IPS-20b (cell line): ENCODE results near the gene RPUSD1.

Experiments
- H3K27ac ChIP-seq: one replicate; pipeline ENCODE4 v1.5.1; 2013; ENCODE audit warnings: low read length
- H3K27me3 ChIP-seq: 2 replicates; pipeline ENCODE4 v1.6.1; 2013; ENCODE audit warnings: mild to moderate bottlenecking, low read length, inconsistent platforms; ENCODE audit not compliant: insufficient read depth
- H3K36me3 ChIP-seq: 2 replicates; pipeline ENCODE4 v1.6.1; 2013; ENCODE audit warnings: low read depth, mild to moderate bottlenecking, inconsistent platforms, low read length, moderate library complexity; ENCODE audit not compliant: insufficient read depth
- H3K4me1 ChIP-seq: 2 replicates; pipeline ENCODE4 v1.6.1; 2013; ENCODE audit warnings: mild to moderate bottlenecking, control low read depth, inconsistent platforms, low read length, moderate library complexity; ENCODE audit not compliant: insufficient read depth
- H3K4me3 ChIP-seq: 2 replicates; pipeline ENCODE4 v1.5.1; 2013; ENCODE audit warnings: mild to moderate bottlenecking, low read length, inconsistent platforms
- H3K9ac ChIP-seq: 2 replicates; pipeline ENCODE4 v1.6.1; 2013; ENCODE audit warnings: low read depth, mild to moderate bottlenecking, inconsistent platforms, low read length, moderate library complexity
- H3K9me3 ChIP-seq: 2 replicates; pipeline ENCODE4 v1.6.1; 2013; ENCODE audit warnings: mild to moderate bottlenecking, low read depth, low read length, inconsistent platforms; ENCODE audit not compliant: insufficient read depth

The RPUSD1 gene

DNA sequence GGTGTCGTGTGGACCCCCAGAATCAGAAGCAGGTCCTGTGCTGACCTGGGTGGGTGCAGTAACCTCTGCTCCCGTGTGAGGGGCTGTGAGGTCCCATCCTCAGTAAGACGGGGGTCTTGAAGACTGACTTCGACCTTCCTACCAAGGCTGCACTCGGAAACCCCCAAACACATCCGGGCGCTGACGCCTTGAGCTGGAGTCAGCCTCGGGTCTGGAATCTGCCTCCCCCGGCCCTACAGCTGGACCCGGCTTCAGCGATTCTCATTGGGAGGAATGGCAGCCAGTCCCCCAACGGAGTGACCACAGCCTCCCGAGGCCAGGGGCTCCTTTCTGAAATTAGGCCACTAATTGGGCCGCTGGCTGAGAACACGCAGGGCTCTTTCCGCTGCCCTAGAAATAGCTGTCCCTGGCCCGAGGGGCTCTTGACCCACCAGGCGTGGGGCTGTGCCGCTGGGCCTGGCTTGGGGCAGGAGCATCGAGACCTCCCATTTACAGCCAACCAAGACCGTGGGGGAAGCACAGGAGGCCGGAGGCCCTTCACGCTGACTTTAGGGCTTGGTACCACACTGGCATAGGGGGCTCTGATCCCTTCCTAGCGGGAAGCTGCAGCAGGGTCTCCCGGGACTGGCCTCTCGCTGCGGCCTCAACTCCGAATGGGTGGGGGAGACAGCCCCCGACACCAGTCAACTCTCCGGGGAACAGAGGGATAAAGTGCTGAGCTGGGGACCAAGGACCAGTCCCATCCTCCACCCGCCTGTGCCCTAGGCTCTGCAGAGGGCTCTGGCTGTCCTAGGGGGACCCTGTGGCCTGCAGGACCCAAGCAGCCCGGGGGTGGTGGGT, 15.0 kb upstream of the RPUSD1 start:
- no peak overlapping the region for H3K4me3 ChIP-seq
- no peak overlapping the region for H3K9ac ChIP-seq
- H3K27ac ChIP-seq = no peak overlapping the region
- H3K4me1 ChIP-seq = no peaks in the 10 kb centered on the region
- no peaks in the 10 kb centered on the region for H3K36me3 ChIP-seq
- no peaks in the 10 kb centered on the region for H3K9me3 ChIP-seq
- peaks cover 66% of the 10 kb centered on the region for H3K27me3 ChIP-seq

GRCh38 chr16:802461-802860, 14.3 kb upstream of the RPUSD1 start:
- H3K9me3 ChIP-seq = no peaks in the 10 kb centered on the region
- no peaks in the 10 kb centered on the region for H3K36me3 ChIP-seq
- H3K9ac ChIP-seq = no peak overlapping the region
- H3K4me3 ChIP-seq = no peak overlapping the region
- H3K27me3 ChIP-seq = peaks cover 66% of the 10 kb centered on the region
- no peak overlapping the region for H3K27ac ChIP-seq
- no peaks in the 10 kb centered on the region for H3K4me1 ChIP-seq

DNA sequence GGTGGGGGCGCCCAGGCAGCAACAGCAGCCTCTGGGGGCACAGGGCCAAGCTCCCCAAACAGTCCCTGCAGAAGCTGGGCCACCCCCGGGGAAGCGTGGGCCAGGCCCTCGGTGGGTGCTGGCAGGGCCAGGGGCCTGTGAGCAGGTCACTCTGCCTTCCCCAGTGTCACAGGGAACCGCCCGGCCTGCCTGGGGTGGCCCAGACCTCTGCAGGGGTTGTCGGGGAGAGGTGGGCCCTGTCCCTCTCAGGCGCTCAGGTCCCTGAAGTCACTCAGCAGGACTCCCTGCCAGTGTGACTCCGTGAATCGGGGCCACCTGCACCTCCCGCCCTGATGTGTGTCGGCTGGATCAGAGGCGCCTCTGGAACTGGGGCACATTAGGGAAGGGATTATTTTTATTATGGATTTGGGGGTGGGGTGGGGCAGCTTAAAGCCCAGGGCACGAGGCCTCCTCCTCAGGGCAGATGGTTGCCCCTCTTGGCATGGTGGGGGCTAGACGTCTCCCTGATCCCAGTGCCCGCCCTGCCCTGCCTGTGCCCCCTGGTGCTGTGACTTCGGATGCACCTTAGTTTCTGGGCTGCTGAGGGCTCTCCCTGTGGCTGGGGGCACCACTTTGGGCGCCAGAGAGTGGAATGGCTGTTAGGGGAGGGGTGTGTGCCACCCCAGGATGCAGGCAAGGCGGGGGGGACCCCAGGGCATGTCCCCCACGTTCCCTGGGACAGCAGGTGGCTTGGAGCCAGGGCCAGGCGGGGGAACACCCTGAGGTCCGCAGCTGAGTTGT, 13.6 kb upstream of the RPUSD1 start:
- H3K9ac ChIP-seq = no peak overlapping the region
- H3K9me3 ChIP-seq = no peaks in the 10 kb centered on the region
- 0 out of 2 replicates have a peak, but pooled peaks cover 2% of the 10 kb centered on the region for H3K36me3 ChIP-seq
- peaks cover 66% of the 10 kb centered on the region for H3K27me3 ChIP-seq
- no peak overlapping the region for H3K4me3 ChIP-seq
- no peaks in the 10 kb centered on the region for H3K4me1 ChIP-seq
- H3K27ac ChIP-seq = no peak overlapping the region

DNA sequence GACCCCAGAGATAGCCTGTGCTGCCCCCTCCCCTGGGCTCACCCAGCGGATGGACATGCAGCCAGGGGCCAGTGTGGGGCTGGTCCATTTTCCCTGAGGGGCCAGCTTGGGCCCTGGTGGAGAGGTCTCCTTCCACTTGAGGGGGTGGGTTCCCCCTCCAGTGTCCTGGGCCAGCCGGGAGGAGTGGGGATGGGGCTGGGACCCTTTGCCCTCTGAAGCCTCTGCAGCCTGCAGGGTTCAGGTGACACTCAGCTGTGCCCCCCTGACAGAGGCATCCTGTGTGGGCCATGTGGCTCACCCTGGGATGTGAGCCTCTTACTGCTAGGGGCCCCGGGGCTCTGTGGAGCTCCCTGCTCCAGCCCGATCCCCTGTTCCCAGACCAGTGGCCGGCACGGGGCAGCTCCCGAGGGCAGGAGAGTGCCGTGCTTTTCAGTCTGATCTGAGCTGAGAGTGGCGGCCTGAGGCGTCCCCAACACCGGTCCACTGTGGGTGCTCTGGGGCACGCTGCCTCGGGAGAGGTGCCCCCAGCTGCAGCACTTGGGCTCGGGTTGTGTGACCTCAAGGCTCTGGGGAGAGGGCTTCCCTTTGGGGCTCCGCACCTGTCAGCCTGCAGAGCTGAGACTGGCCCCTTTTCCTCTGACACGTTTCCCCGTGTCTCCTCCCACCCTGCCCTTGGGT, 12.8 kb upstream of the RPUSD1 start:
- no peaks in the 10 kb centered on the region for H3K4me1 ChIP-seq
- H3K9ac ChIP-seq = no peak overlapping the region
- no peak overlapping the region; the same call in 1 of the 2 replicates for H3K4me3 ChIP-seq
- H3K27ac ChIP-seq = no peak overlapping the region
- peaks cover 66% of the 10 kb centered on the region for H3K27me3 ChIP-seq
- 0 out of 2 replicates have a peak, but pooled peaks cover 7% of the 10 kb centered on the region for H3K36me3 ChIP-seq
- H3K9me3 ChIP-seq = no peaks in the 10 kb centered on the region

DNA sequence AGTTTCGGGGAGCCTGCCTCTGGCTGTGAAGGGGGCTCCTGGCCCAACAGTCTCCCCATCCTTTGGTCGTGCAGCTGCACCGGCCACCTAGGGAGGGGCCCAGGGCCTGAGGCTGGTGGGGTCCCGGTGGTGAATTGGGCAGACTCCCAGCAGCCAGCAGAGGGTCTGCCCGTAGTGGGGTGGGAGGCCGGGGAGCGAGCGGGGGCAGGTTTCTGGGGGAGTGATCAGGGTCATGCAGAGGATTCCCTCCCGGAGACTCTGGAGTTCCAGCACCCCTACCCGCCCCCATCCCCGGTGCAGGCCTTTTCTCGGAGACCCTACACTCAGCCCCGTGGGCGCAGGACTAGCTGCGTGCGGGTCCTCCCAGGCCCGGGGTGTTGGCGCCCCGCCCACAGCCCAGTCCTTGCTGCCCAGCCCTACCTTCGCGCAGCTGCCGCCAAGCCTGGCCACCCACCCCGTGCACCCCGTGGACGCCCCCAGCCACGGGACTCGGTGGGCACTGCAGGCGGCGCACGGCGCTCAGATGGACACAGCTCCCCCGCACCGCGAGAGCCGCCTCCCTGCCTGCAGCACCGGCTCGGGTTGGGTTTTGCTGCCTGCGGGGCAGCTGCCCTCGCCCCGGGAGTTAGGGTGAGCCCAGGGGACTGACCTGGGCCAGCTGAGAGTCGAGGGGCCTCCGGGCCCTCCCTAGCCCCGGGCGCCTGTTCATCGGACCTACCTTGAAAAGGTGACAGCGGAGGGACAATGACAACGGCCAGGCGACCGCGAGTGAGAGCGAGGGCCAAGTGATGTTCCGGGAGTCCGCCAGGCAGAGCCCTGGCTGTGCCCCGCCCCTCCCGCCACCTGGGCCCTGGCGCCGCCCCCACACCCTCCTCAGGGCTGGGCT, 12.0 kb upstream of the RPUSD1 start, which contains the start of gene GNG13:
TSS of gene GNG13 (minus strand) at position 787 of the 886 bp plus-strand sequence. CDS start 1,657 bp downstream, outside the sequence.
- no peaks in the 10 kb centered on the region for H3K9me3 ChIP-seq
- no peak within 1 kb of the TSS for H3K9ac ChIP-seq
- H3K27me3 ChIP-seq = peaks cover 60% of the 10 kb centered on the region
- peak within 1 kb of the TSS; percentile 54 for H3K4me3 ChIP-seq
- 0 out of 2 replicates have a peak, but pooled peaks cover 7% of the 10 kb centered on the region for H3K36me3 ChIP-seq
- no peak within 1 kb of the TSS for H3K27ac ChIP-seq
- H3K4me1 ChIP-seq = no peaks in the 10 kb centered on the region

DNA sequence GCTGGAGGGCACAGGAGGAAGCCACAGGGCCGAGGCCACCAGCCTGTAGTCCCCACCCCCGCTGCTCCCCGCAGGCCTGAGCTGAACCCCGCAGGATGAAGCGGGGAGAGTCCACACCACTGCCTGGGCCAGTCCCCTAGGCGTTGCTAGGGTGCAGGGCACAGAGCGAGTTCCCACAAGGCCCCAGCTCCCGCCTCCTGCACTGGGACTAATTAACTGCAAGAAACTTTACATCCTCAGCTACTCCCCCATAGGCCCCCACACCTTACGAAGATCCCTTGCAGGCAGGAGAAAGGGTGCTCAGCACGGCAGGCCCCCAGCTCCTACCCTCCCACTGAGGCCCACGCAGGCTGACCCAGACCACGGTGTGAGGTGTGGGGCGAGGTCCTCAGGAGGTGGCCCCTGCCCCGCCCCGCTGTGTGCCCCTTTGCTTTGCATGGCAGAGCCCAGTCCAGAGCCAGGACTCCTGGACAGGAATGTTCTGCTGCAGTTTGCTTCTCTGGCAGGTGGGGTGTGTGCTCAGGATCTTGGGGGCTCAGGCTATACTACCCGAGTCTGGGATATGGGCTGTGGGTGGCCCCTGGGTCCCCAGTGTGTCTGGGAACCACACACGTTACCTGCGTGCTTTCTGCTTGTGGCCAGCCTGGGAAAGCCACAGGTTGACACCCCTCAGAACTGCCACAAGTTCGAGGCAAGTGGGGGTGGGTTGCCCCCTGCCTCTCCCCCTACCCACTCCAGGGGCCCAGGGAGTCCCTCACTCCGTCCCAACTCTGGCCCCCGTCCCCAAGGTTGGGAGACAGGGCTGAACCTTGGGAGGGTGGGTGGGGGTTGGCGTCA, 11.1 kb upstream of the RPUSD1 start:
- Histone ChIP-seq H3K9me3 (no peaks in the 10 kb centered on the region), H3K4me1 (no peaks in the 10 kb centered on the region), H3K4me3 (no peak overlapping the region), H3K27me3 (peaks cover 52% of the 10 kb centered on the region), H3K27ac (no peak overlapping the region), H3K9ac (no peak overlapping the region), H3K36me3 (0 out of 2 replicates have a peak, but pooled peaks cover 7% of the 10 kb centered on the region)

GRCh38 chr16:798666-799065, 10.5 kb upstream of the RPUSD1 start:
- H3K27me3 ChIP-seq = peaks cover 45% of the 10 kb centered on the region
- no peak overlapping the region for H3K27ac ChIP-seq
- H3K9me3 ChIP-seq = no peaks in the 10 kb centered on the region
- no peak overlapping the region for H3K4me3 ChIP-seq
- 0 out of 2 replicates have a peak, but pooled peaks cover 9% of the 10 kb centered on the region for H3K36me3 ChIP-seq
- no peaks in the 10 kb centered on the region for H3K4me1 ChIP-seq
- H3K9ac ChIP-seq = no peak overlapping the region

DNA sequence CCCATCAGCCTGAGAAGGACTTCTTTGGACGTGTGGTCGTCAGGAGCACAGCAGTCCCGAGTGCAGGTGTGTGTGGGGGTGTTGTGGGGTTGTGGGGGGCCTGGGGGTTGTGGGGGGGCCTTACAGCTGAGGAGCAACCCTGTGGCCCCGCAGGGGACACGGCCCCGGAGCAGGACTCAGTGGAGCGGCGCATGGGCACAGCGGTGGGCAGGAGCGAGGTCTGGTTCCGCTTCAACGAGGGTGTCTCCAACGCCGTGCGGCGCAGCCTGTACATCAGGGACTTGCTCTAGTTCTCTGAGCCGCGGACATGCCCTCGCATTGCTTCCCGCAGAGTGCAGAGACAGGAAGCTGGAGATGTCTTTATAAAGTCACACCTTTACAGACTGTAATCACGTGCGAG, 9.5 kb upstream of the RPUSD1 start:
- 0 out of 2 replicates have a peak, but pooled peaks cover 15% of the 10 kb centered on the region for H3K36me3 ChIP-seq
- H3K4me1 ChIP-seq = no peaks in the 10 kb centered on the region

GRCh38 chr16:797120-797420, 8.9 kb upstream of the RPUSD1 start:
- Histone ChIP-seq H3K36me3 (0 out of 2 replicates have a peak, but pooled peaks cover 15% of the 10 kb centered on the region), H3K27me3 (peaks cover 29% of the 10 kb centered on the region), H3K4me1 (no peaks in the 10 kb centered on the region), H3K9me3 (no peaks in the 10 kb centered on the region), H3K9ac (no peak overlapping the region), H3K4me3 (no peak overlapping the region), H3K27ac (no peak overlapping the region)

More for the DNA sequence above, 9.5 kb upstream of the RPUSD1 start:
- Histone ChIP-seq H3K27ac (no peak overlapping the region), H3K9me3 (no peaks in the 10 kb centered on the region), H3K4me3 (no peak overlapping the region), H3K27me3 (peaks cover 35% of the 10 kb centered on the region), H3K9ac (no peak overlapping the region)

DNA sequence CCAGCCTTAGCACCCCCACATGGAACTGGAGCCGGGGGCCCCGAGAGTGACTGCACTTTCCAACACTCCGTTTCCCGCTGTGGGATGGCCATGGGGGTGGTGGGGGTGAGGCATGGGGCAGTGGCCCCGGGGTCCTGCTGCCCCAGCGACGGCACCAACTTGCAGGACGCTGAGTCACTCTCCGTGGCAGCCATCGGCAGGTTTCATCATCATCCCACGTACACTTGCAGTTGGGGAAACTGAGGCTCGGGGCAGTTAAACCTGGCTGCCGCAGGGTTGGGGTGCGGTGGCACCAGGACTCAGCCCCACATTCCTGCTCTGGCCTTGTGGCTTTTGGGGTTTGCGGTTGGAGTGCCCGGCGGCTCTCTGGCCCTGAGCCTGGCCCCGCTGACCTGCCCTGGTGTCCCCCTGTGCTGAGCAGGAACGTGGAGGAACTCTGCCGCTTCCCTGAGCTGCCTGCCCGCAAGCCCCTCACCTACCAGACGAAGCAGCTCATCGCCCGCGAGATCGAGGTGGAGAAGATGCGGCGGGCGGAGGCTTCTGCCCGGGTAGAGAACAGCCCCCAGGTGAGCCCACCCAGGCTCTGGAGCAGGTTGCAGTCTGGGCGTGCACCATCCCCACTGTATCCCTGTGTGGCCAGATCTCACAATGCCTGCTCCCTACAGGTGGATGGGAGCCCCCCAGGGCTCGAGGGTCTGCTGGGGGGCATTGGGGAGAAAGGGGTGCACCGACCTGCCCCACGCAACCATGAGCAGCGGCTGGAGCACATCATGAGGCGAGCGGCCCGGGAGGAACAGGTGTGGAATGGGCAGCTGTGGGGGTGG, 8.3 kb upstream of the RPUSD1 start:
- H3K4me1 ChIP-seq = no peaks in the 10 kb centered on the region
- H3K36me3 ChIP-seq = peaks cover 21% of the 10 kb centered on the region
- peaks cover 24% of the 10 kb centered on the region for H3K27me3 ChIP-seq
- H3K9ac ChIP-seq = no peak overlapping the region
- no peak overlapping the region for H3K27ac ChIP-seq
- no peak overlapping the region for H3K4me3 ChIP-seq
- H3K9me3 ChIP-seq = no peaks in the 10 kb centered on the region
